ENCODE data around the gene HOMER2. TPM values are rescaled to one million over a fixed set of nuclear protein-coding genes. Genes with fewer than 3 reads are reported as not detected.
A peak's percentile ranks its signal among the peaks of the same experiment; 100 is the strongest.

The HOMER2 gene
- total RNA-seq, 2 donors from 2014 or later = 234 to 445 TPM

DNA sequence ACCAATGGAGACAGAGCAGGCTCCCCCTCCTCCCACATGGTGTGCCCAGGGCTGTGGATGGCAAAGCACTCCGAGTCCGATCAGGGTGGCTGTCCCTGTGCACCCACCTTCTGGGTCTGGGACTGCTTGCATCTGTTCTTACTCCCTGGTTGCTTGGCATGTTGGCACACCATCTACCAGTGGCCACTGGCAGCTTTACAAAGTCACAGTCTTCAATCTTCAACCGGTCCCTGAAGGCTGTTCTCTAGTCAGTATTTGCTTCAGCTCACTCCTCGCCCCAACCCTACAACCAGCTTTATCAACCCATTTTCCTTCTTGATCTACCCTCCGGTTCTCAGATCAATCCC lies 14.8 kb downstream of the HOMER2 start:
- no peaks in the 10 kb centered on the region for H3K9me3 ChIP-seq
- H3K27ac ChIP-seq = peak overlapping the region in 1 of 2 donors; percentile 46
- peaks cover 15% of the 10 kb centered on the region for H3K4me1 ChIP-seq (replicated peaks)
- 91% methylated on average over 5 of the region's 5 CpGs for WGBS
- TF ChIP-seq, protein P1, sequence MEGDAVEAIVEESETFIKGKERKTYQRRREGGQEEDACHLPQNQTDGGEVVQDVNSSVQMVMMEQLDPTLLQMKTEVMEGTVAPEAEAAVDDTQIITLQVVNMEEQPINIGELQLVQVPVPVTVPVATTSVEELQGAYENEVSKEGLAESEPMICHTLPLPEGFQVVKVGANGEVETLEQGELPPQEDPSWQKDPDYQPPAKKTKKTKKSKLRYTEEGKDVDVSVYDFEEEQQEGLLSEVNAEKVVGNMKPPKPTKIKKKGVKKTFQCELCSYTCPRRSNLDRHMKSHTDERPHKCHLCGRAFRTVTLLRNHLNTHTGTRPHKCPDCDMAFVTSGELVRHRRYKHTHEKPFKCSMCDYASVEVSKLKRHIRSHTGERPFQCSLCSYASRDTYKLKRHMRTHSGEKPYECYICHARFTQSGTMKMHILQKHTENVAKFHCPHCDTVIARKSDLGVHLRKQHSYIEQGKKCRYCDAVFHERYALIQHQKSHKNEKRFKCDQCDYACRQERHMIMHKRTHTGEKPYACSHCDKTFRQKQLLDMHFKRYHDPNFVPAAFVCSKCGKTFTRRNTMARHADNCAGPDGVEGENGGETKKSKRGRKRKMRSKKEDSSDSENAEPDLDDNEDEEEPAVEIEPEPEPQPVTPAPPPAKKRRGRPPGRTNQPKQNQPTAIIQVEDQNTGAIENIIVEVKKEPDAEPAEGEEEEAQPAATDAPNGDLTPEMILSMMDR (IDR thresholded peaks at IDR 0.05) = no peak
- no peak for TF ChIP-seq POLR2A (IDR thresholded peaks at IDR 0.05)
- no peak for TF ChIP-seq POLR2AphosphoS5 (IDR thresholded peaks at IDR 0.05)
- no peak for DNase-seq (ENCODE audit: low spot score)
- H3K4me3 ChIP-seq = no peak overlapping the region
- intact Hi-C loops (cut with DNase I) = no loop called here
- H3K27me3 ChIP-seq (replicated peaks; ENCODE audit: insufficient read depth) = no peaks in the 10 kb centered on the region
- no peaks in the 10 kb centered on the region for H3K36me3 ChIP-seq

DNA sequence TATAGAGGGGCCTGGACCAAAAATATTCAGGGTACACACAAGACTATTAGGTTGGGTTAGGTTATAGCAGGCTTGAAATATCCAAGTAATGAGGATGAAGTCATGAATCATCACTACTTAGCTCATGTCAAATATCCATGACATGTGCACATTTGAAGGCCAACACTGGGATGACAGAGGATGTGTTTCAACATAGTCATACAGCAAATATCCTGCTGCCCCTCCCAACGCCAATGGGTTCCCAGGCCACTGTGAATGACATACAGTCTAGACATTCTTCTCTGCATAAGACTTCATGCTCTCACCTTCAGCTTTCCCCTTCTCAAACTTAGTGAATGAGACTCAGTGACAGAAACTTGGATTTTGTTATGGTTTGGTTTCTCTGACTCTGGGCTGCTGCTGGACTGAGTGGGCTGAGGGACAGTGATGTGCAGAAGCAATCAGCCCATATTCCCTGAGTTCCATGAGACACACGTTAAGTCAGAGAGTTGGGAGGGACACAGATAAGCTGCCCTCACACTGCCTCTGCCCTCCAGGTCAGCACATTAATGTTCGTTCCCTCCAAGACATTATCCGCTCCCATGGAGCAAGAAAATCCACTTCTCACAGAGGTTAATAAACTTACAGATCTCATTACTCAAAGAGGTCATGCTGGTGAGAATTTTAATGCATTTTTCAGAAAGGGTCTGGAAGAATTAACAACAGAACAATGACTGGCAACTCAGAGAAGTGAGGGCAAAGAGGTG lies 15.4 kb downstream of the HOMER2 start:
- no peaks in the 10 kb centered on the region for H3K9me3 ChIP-seq
- H3K4me3 ChIP-seq = no peak overlapping the region
- TF ChIP-seq POLR2A (IDR thresholded peaks at IDR 0.05) = no peak
- TF ChIP-seq, protein P1 (IDR thresholded peaks at IDR 0.05) = no peak
- TF ChIP-seq POLR2AphosphoS5 (IDR thresholded peaks at IDR 0.05) = no peak
- no peaks in the 10 kb centered on the region for H3K36me3 ChIP-seq
- H3K27me3 ChIP-seq (replicated peaks; ENCODE audit: insufficient read depth) = no peaks in the 10 kb centered on the region
- intact Hi-C loops (cut with DNase I) = no loop called here
- peak overlapping the region in 1 of 2 donors; percentile 46 for H3K27ac ChIP-seq
- no peak for DNase-seq (ENCODE audit: low spot score)
- 65% methylated on average over 4 of the region's 4 CpGs for WGBS
- peaks cover 12% of the 10 kb centered on the region for H3K4me1 ChIP-seq (replicated peaks)

DNA sequence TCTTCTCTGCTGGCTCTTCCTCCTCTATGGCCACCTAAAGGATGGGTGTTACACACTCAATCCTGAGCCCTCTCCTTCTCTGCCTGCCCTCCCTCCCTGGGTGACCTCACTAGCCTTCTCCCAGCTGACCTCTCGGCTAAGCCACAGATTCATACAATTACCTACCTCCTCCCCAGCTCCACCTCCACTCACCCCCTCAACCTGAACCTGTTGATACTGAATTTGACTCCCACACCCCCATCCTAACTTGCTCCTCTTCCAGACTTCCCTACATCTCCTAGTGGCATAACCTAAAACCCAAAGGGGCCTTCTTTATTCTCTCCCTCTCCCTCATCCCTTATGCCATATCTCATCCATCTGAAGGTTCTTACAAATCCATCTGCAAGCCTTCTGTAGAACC lies 17.1 kb downstream of the HOMER2 start:
- no peak overlapping the region for H3K4me3 ChIP-seq
- no peaks in the 10 kb centered on the region for H3K9me3 ChIP-seq
- peak overlapping the region in 1 of 2 donors; percentile 46 for H3K27ac ChIP-seq
- no peak for DNase-seq (ENCODE audit: low spot score)
- intact Hi-C loops (cut with DNase I) = no loop called here
- 95% methylated on average over 1 of the region's 1 CpG for WGBS
- H3K4me1 ChIP-seq (replicated peaks) = peaks cover 7% of the 10 kb centered on the region
- H3K36me3 ChIP-seq = no peaks in the 10 kb centered on the region
- TF ChIP-seq, protein P1 (IDR thresholded peaks at IDR 0.05) = no peak
- TF ChIP-seq POLR2AphosphoS5 (IDR thresholded peaks at IDR 0.05) (no peak), POLR2A (IDR thresholded peaks at IDR 0.05) (no peak)
- H3K27me3 ChIP-seq (replicated peaks; ENCODE audit: insufficient read depth) = no peaks in the 10 kb centered on the region

DNA sequence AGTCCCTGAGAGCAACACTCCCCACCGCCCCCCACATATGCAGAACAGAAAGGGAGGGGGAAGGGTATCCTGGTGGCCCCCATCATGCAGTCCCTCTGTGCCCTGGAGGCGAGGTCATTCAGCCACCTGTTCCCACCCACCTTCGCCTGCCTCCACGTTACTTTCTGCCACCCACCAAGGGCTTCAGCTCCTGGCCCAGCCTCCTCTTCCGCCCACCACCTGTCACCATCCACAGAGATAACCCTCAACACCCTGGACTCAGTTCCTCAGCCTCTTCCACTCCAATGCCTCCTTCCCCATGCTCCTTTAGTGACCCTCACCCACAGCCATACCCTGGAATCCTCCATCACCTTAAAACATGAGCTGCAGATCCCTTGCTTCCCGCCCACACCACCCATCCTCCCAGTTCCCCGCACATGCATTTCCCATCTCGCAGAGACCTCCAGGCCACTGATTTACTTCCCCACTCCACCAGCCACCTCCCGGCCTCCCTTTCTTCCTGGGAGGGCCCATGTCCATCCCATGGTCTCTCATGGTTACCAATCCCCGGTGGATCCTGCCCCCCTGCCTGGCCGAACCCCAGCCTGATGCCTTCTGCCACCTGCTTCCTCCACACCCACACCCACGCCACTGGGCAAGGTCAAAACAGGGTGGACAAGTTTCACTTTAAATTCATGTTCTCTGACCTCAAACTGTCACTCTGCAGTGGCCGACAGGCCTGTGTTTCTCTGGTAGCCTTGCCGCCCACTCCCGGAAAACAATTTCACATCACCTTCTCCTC lies 18.2 kb downstream of the HOMER2 start:
- Histone ChIP-seq H3K36me3 (no peaks in the 10 kb centered on the region), H3K27ac (peak overlapping the region in 1 of 2 donors; percentile 46), H3K9me3 (no peaks in the 10 kb centered on the region), H3K27me3 (replicated peaks; ENCODE audit: insufficient read depth) (no peaks in the 10 kb centered on the region), H3K4me3 (no peak overlapping the region), H3K4me1 (replicated peaks) (peaks cover 7% of the 10 kb centered on the region)
- DNase-seq (ENCODE audit: low spot score) = no peak
- intact Hi-C loops (cut with DNase I) = no loop called here
- 86% methylated on average over 15 of the region's 15 CpGs for WGBS
- TF ChIP-seq POLR2AphosphoS5 (IDR thresholded peaks at IDR 0.05) (no peak), POLR2A (IDR thresholded peaks at IDR 0.05) (no peak)
- TF ChIP-seq, protein P1 (IDR thresholded peaks at IDR 0.05) = no peak

Data from prostate gland (tissue), 2 donors.